GM12878 (cell line): ENCODE results near the gene ADAMTSL1. TPM values are rescaled to one million over a fixed set of nuclear protein-coding genes. Genes with fewer than 3 reads are reported as not detected.
A peak's percentile ranks its signal among the peaks of the same experiment; 100 is the strongest.

Experiments used
- ATAC-seq: fragments of 200-7000 bp; cut with Tn5 transposase; 3 replicates; pipeline ENCODE4 v1.9.1; 2020; ENCODE audit warnings: mild to moderate bottlenecking, moderate library complexity
- BruUV-seq: library from RNA; stranded (reverse); fragments of 400-500 nt; replicated peaks from 2 replicates; lab custom pipeline; 2021; lab: Mats Ljungman, UMichigan
- CTCF ChIA-PET: fragments of 300-600 bp; sonication (Branson Sonifier 250); formaldehyde crosslinking; extraction: SDS; loops from one replicate; lab custom pipeline; 2021; ENCODE audit warnings: inconsistent platforms; lab: Yijun Ruan, JAX
- POLR2A ChIA-PET: fragments of 350-600 bp; formaldehyde crosslinking; extraction: SDS; loops from one replicate; lab custom pipeline; 2021; ENCODE audit warnings: inconsistent platforms; lab: Charles Lee
- RAD21 ChIA-PET: fragments of 300-600 bp; sonication (Branson Sonifier 250); formaldehyde crosslinking; loops from one replicate; lab custom pipeline; 2023; ENCODE audit warnings: antibody characterized with exemption; ENCODE audit not compliant: unreplicated experiment; lab: Charles Lee
- SMC1A ChIA-PET: fragments of 300-600 bp; sonication (Branson Sonifier 250); formaldehyde crosslinking; loops from one replicate; lab custom pipeline; 2023; ENCODE audit not compliant: unreplicated experiment, uncharacterized antibody; lab: Charles Lee
- DNase-seq: peaks from one replicate; pipeline ENCODE4 v3.0.0-alpha.2; 2011; ENCODE audit warnings: low read depth, low spot score
- FAIRE-seq: peaks from 3 replicates; lab custom pipeline; 2011; peaks lifted over from hg19 to GRCh38; lab: Jason Lieb, UNC
- H2AFZ ChIP-seq: 2 replicates; pipeline ENCODE4 v1.6.0; 2011; ENCODE audit warnings: low read depth, low read length, control low read depth; ENCODE audit not compliant: control insufficient read depth
- H3K27ac ChIP-seq: 2 replicates; pipeline ENCODE4 v1.5.1; 2011; ENCODE audit warnings: control low read depth; ENCODE audit not compliant: control insufficient read depth, insufficient read depth
- H3K27me3 ChIP-seq, 2 experiments: replicated peaks in 1 of 2; 2 replicates each; pipeline versions ENCODE4 v1.6.0 to v1.6.1; 2011; ENCODE audit warnings: low read length in 1 of 2; ENCODE audit not compliant: control insufficient read depth in 2 of 2, insufficient read depth in 2 of 2
- H3K36me3 ChIP-seq, 2 experiments: 2 replicates each; pipeline ENCODE4 v1.5.1; 2011; ENCODE audit warnings: low read length in 1 of 2; ENCODE audit not compliant: control insufficient read depth in 2 of 2, insufficient read depth in 2 of 2
- H3K4me1 ChIP-seq: 2 replicates; pipeline ENCODE4 v1.6.1; 2011; ENCODE audit warnings: mild to moderate bottlenecking, low read length, moderate library complexity, mixed read lengths; ENCODE audit not compliant: control insufficient read depth, insufficient read depth
- H3K4me2 ChIP-seq: 2 replicates; pipeline ENCODE4 v1.6.0; 2011; ENCODE audit warnings: control low read depth; ENCODE audit not compliant: control insufficient read depth, insufficient read depth
- H3K4me3 ChIP-seq: fragments of 200-600 bp; sonication (generic); 2 replicates; pipeline ENCODE4 v1.5.1; 2016
- H3K79me2 ChIP-seq: 2 replicates; pipeline ENCODE4 v1.6.0; 2011; ENCODE audit warnings: low read length; ENCODE audit not compliant: control insufficient read depth, insufficient read depth
- H3K9ac ChIP-seq: 2 replicates; pipeline ENCODE4 v1.8.0; 2011; ENCODE audit warnings: low read length, control low read depth, mixed read lengths; ENCODE audit not compliant: control insufficient read depth, insufficient read depth
- H3K9me3 ChIP-seq: replicated peaks from 3 replicates; pipeline ENCODE4 v1.5.1; 2011; ENCODE audit warnings: mild to moderate bottlenecking, low read length; ENCODE audit not compliant: control insufficient read depth, insufficient read depth
- H4K20me1 ChIP-seq: 2 replicates; pipeline ENCODE4 v1.6.0; 2011; ENCODE audit not compliant: control insufficient read depth, insufficient read depth
- HDGF ChIP-seq: fragments of 450-650 bp; IDR thresholded peaks from 2 replicates; pipeline ENCODE4 v1.6.1; 2016; ENCODE audit warnings: antibody characterized with exemption
- RAD21 ChIP-seq: IDR thresholded peaks from 2 replicates; pipeline ENCODE4 v1.6.1; 2011; ENCODE audit warnings: mild to moderate bottlenecking, low read depth, low read length, moderate library complexity; ENCODE audit not compliant: insufficient read depth
- SMC3 ChIP-seq: IDR thresholded peaks from 2 replicates; pipeline ENCODE4 v1.6.1; 2011; ENCODE audit warnings: low read length, improper control_type of control experiment, borderline replicate concordance
- YY1 ChIP-seq: IDR thresholded peaks from 2 replicates; pipeline ENCODE4 v1.6.1; 2011; ENCODE audit warnings: low read depth, mild to moderate bottlenecking, low read length
- WGBS: methylation state at CpG from one replicate; pipeline ENCODE4 v1.1.6; 2016; ENCODE audit warnings: low lambda C conversion rate; ENCODE audit not compliant: insufficient replicate concordance, insufficient coverage; ENCODE audit errors: missing lambda C conversion rate; 5-methylcytosine and 5-hydroxymethylcytosine counted together
- in situ Hi-C: fragments of 300-500 bp; cut with MboI; formaldehyde crosslinking; loops from 9 replicates; pipeline ENCODE4 v1.14.3; 2018; ENCODE audit warnings: mixed read lengths
- intact Hi-C: fragments of 100-400 bp; cut with micrococcal nuclease; formaldehyde crosslinking; loops from one replicate; pipeline ENCODE4 v1.14.2; 2022; ENCODE audit not compliant: unreplicated experiment
- polyA plus RNA-seq, 11 experiments: library from polyadenylated mRNA; depleted of rRNA in 4 of 11; unstranded in 6 of 11; stranded (reverse) in 5 of 11; fragments of >200 nt; fragmentation: Nextera tagmentation in 4 of 11; fragmentation: Illumina TruSeq in 1 of 11; extraction: Ambion mirVana in 4 of 11; extraction: Trizol in 1 of 11; gene quantifications; 1 replicate in 1 of 11; 2 replicates in 10 of 11; pipeline versions ENCODE4 v1.2.1 to v1.2.3, GENCODE V29; 2011 to 2016; ENCODE audit warnings: inconsistent platforms in 2 of 11, missing spikeins in 2 of 11, low read depth in 1 of 11
- total RNA-seq, 4 experiments: library from RNA; depleted of rRNA in 3 of 4; stranded (reverse); fragments of >200 nt in 3 of 4; fragmentation: Illumina TruSeq in 1 of 4; extraction: Trizol in 1 of 4; gene quantifications; 2 replicates each; pipeline versions ENCODE4 v1.2.1 to v1.2.3, GENCODE V29; 2013 to 2021
- TF ChIP-seq, protein P1 (sequence below), 3 experiments: IDR thresholded peaks in 2 of 3; conservative IDR thresholded peaks in 1 of 3; 2 replicates each; pipeline ENCODE4 v1.5.1; 2011; ENCODE audit warnings: low read depth in 3 of 3, low read length in 3 of 3, mild to moderate bottlenecking in 3 of 3, control low read depth in 2 of 3, moderate library complexity in 2 of 3, inconsistent platforms in 1 of 3, mixed read lengths in 1 of 3; ENCODE audit not compliant: control insufficient read depth in 2 of 3, insufficient read depth in 1 of 3; ENCODE audit errors: extremely low read depth in 1 of 3
- TF ChIP-seq, protein P2 (sequence below): IDR thresholded peaks from 2 replicates; pipeline ENCODE4 v1.6.1; 2011; ENCODE audit warnings: low read depth, mild to moderate bottlenecking, low read length, moderate library complexity, borderline replicate concordance; ENCODE audit errors: extremely low read depth

ADAMTSL1 gene
- total and polyA plus RNA-seq, 10 of the 15 experiments (the other 5 are each of a cell fraction or from before 2014, with no cell fraction given) = 0.01 to 0.10 (median 0.07) TPM; not detected in 6

DNA sequence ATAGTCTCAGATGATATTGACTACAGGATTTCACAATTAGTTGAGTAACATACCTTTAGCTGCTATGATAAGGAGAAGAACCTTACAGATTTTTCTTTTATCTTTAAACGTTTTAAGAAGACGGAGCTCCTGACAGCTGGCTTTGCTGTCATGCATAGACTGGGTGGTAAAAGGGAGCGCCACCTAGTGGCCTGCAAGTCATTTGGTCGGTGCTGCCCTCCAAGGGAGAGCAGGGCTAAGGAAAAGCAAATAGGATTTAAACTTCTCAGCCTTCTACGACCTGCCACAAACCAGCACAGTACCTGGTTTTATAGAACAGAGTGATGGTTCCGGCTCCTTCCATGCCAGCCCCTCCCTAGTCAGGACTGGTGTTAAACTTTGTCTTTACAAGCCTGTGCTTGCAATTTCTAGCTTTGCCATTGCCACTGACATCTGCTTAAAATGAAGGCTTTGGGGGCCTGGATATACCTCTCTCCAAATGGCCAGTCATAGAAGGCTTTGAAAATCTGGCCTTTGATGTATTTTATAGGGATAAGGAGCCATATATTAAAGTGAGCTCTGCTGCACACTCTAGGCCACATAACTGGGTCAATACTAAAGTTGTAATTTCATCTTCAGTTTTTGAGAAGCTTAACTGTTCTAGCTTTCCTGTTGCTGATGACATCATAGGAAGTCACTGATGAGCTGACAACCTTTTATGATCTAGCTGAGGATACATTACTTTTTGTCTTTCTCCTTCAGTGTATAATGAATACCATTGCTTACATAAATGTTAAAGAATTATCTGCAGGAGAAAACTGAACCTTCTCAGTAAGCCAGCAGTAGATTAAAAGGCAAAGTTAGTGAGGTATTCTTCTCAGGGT lies 31.1 kb upstream of the ADAMTSL1 start:
- no TSS peak for BruUV-seq
- TF ChIP-seq YY1 (0 out of 2 replicates have a peak, but pooled peaks have one; percentile 34), RAD21 (peak; percentile 74), SMC3 (peak; percentile 78), HDGF (no peak)
- TF ChIP-seq, protein P1, sequence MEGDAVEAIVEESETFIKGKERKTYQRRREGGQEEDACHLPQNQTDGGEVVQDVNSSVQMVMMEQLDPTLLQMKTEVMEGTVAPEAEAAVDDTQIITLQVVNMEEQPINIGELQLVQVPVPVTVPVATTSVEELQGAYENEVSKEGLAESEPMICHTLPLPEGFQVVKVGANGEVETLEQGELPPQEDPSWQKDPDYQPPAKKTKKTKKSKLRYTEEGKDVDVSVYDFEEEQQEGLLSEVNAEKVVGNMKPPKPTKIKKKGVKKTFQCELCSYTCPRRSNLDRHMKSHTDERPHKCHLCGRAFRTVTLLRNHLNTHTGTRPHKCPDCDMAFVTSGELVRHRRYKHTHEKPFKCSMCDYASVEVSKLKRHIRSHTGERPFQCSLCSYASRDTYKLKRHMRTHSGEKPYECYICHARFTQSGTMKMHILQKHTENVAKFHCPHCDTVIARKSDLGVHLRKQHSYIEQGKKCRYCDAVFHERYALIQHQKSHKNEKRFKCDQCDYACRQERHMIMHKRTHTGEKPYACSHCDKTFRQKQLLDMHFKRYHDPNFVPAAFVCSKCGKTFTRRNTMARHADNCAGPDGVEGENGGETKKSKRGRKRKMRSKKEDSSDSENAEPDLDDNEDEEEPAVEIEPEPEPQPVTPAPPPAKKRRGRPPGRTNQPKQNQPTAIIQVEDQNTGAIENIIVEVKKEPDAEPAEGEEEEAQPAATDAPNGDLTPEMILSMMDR (IDR thresholded peaks at IDR 0.05 in 2 of 3, conservative IDR thresholded peaks at IDR 0.05 in 1 of 3; ENCODE audit: control insufficient read depth in 2 of 3, extremely low read depth in 1 of 3, insufficient read depth in 1 of 3, low read depth in 3 of 3, low read length in 3 of 3) = peak; percentile 79 to 92 (median 89)
- TF ChIP-seq, protein P2, sequence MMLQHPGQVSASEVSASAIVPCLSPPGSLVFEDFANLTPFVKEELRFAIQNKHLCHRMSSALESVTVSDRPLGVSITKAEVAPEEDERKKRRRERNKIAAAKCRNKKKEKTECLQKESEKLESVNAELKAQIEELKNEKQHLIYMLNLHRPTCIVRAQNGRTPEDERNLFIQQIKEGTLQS = 0 out of 2 replicates have a peak, but pooled peaks have one; percentile 13
- 0% methylated on average over 6 of the region's 6 CpGs for WGBS
- H3K9ac ChIP-seq = no peak overlapping the region
- H3K36me3 ChIP-seq = no peaks in the 10 kb centered on the region
- POLR2A ChIA-PET = no interaction called here
- H2AFZ ChIP-seq = no peak overlapping the region
- no peak overlapping the region for H3K4me2 ChIP-seq
- SMC1A ChIA-PET = interaction anchor here (0.6 to 3.3 kb wide), 11 partner anchors 10 to 1014 kb away, joined by 3 to 26 read pairs (median 4); no protein-coding TSS in a partner anchor
- H4K20me1 ChIP-seq = no peaks in the 10 kb centered on the region
- no peaks in the 10 kb centered on the region for H3K9me3 ChIP-seq
- RAD21 ChIA-PET = interaction anchor here (0.6 to 2.2 kb wide), 10 partner anchors 10 to 632 kb away, joined by 3 to 42 read pairs (median 4); no protein-coding TSS in a partner anchor
- in situ Hi-C loops = loop anchor here (25.0 kb wide), 1 partner anchor 631 kb away; no protein-coding TSS in a partner anchor
- peak; percentile 98 for ATAC-seq
- CTCF ChIA-PET = interaction anchor here (0.6 to 6.1 kb wide), 34 partner anchors 9 to 632 kb away, joined by 3 to 105 read pairs (median 4); no protein-coding TSS in a partner anchor
- intact Hi-C loops = loop anchor here (1.0 to 5.0 kb wide), 3 partner anchors 188 to 632 kb away; no protein-coding TSS in a partner anchor
- H3K27ac ChIP-seq = no peak overlapping the region
- no peak for DNase-seq
- H3K4me3 ChIP-seq = no peak overlapping the region
- no peaks in the 10 kb centered on the region; a peak in 1 of 4 replicates for H3K27me3 ChIP-seq
- no peaks in the 10 kb centered on the region for H3K79me2 ChIP-seq
- FAIRE-seq = peak; percentile 61
- no peaks in the 10 kb centered on the region for H3K4me1 ChIP-seq
